AG09319 (cell line): ENCODE data around the gene IRF6.
"Not testable (repeated sequence)": the region's sequence is repeated elsewhere in the genome, so short reads cannot be mapped to it uniquely, and the experiment has no call there.

Experiments used
- DNase-seq: peaks from one replicate; pipeline ENCODE4 v3.0.0-alpha.2; 2010; ENCODE audit warnings: low read depth; ENCODE audit errors: extremely low read depth
- TF ChIP-seq, protein P1 (sequence below): IDR thresholded peaks from 2 replicates; pipeline ENCODE4 v1.5.1; 2011; ENCODE audit warnings: low read depth, mild to moderate bottlenecking, inconsistent platforms, low read length, moderate library complexity

The IRF6 gene

DNA sequence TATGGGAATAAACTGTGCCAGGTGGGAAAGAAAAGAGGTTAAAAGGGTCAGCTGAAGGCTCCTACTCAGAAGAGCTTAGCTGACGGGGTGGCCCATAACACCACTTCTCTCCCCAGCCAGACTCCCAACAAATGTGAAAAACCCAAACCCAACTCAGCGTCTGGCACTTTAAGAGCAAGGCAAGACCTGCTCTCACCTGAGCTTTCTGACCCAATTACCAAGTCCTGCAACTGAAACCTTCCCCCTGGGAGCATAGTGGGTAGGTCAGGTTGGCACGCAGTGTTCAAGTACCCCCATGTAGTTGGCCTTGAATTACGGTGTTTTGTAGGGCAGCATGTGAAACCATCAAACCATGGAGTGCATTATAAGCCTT lies 3.2 kb downstream of the IRF6 start:
- no peak for DNase-seq
- TF ChIP-seq, protein P1, sequence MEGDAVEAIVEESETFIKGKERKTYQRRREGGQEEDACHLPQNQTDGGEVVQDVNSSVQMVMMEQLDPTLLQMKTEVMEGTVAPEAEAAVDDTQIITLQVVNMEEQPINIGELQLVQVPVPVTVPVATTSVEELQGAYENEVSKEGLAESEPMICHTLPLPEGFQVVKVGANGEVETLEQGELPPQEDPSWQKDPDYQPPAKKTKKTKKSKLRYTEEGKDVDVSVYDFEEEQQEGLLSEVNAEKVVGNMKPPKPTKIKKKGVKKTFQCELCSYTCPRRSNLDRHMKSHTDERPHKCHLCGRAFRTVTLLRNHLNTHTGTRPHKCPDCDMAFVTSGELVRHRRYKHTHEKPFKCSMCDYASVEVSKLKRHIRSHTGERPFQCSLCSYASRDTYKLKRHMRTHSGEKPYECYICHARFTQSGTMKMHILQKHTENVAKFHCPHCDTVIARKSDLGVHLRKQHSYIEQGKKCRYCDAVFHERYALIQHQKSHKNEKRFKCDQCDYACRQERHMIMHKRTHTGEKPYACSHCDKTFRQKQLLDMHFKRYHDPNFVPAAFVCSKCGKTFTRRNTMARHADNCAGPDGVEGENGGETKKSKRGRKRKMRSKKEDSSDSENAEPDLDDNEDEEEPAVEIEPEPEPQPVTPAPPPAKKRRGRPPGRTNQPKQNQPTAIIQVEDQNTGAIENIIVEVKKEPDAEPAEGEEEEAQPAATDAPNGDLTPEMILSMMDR: no peak

DNA sequence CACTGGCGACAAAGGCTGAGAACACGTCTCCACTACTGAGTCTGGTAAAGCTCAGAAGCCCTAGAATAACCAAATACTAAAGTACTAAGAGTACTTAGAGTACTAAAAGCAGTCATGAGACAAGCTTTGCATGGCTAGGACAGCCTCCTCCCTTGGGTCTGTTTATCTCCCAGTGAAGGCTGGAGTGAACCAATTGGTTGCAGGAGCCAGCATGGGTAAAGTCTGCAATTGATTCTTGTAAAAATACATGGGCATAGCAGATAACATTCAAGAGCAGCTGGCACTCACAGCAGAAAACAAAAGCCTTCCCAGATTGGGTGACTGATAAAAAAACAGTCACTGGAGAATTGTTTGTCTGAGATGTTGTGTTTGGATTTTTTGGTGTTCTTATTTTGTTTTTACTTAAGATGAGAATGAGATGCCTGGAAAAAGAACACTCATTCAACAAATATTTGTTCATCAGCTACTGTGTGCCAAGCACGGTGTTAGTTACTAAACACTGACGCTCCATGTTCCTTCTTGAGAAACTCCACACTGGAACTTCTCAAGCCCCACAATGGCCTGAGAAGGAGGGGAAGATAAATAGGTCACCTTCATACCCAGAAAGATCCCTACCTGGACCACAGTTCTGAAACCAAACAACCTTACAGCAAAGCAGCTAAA lies 3.7 kb downstream of the IRF6 start:
- TF ChIP-seq, protein P1: no peak
- no peak for DNase-seq

DNA sequence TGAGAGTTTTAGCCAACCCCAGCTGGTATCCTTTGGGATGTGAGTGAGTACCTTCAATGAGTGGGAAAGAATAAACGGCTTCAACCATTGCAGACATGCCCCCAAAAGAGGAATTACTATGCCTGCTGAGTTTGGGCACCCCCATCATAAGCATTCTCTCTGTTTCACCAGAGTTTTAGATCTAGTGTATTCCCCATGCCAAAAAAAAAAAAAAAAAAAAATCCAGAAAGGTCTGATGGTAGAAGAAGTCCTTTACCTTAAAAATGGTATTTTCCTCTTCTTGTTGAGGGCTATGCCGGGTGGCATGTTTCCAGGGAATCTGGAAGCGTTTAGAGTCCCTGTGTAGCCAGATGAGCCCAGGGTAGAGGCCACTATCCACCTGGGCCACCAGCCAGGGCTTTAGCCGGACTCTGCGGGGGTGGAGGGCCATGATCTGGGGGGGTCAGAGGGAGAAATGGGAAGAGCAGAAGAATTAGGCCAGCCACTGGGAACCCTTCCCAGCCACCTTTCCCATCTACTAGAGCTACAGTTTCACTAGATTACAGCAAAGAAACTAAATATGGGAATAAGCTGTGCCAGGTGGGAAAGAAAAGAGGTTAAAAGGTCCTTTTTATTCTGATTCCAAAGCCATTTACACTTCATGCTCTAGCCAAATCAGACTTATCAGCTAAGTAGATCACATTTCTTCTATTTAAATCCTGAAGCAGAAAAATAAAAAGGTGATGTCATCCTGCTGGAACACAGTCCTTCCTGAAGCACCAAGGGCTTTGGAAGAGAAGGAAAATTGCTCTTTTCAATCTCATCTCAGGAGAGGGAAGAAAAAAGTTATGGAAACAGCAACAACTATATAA lies 4.7 kb downstream of the IRF6 start:
- TF ChIP-seq, protein P1: no peak
- DNase-seq: no peak

DNA sequence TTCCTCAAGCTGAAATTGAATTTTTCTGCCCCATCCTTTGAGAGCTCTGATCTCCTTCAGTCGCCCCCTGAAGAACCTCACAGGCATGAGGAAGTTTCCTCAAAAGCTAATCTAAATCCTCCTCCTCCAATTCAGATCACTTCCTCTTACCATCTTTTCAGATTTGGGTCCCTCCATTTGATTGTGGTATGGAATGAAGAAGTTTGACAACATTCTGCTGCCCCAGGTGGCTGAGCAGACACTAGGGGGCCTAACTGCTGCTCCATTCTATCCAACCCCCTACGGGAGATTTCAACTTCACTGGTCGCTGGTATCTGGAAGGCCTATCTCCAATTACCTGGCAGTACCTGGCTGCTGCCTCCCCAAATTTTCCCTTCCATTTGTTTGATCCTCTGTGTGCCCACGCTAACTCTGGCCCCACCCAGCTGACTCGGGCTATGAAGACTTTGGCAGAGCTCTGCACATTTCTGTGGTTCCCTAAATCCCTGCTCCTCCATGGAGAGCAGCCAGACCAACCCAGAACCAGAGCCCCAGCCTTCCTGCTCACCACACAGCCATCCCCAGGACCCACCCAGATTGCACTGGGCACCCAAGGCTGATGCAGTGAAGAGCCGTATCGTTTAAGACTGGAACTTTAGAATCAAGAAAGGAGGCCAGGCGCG lies 7.8 kb downstream of the IRF6 start:
- DNase-seq: no peak
- TF ChIP-seq, protein P1: 0 out of 2 replicates have a peak, but pooled peaks have one; percentile 1

DNA sequence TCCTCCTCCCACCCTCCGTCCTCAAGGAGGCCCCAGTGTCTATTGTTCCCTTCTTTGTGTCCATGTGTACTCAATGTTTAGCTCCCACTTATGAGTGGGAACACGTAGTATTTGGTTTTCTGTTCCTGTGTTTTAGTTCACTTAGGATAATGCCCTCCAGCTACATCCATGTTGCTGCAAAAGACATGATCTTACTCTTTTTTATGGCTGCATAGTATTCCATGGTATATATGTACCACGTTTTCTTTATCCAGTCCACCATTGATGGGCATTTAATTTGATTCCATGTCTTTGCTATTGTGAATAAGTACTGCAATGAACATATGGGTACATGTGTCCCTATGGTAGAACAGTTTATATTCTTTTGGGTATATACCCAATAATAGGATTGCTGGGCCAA lies 12.2 kb downstream of the IRF6 start:
- not testable (repeated sequence) for DNase-seq

DNA sequence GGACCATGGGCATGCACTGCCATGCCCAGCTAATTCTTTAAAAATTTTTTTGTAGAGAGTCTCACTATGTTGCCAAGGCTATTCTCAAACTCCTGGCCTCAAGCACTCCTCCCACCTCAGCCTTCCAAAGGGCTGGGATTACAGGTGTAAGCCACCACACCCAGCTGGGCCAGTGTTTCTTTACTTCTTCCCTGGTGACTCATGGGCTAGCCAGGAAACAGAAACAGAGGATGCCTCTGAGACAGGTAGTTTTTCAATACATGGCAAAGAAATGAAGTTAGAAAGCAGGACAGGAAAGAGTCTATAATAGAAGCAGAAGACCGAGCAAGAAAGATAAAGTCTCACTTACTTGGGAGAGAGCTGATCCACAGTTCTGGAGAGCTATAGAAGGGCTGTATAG lies 14.0 kb downstream of the IRF6 start:
- TF ChIP-seq, protein P1: no peak
- DNase-seq: no peak

DNA sequence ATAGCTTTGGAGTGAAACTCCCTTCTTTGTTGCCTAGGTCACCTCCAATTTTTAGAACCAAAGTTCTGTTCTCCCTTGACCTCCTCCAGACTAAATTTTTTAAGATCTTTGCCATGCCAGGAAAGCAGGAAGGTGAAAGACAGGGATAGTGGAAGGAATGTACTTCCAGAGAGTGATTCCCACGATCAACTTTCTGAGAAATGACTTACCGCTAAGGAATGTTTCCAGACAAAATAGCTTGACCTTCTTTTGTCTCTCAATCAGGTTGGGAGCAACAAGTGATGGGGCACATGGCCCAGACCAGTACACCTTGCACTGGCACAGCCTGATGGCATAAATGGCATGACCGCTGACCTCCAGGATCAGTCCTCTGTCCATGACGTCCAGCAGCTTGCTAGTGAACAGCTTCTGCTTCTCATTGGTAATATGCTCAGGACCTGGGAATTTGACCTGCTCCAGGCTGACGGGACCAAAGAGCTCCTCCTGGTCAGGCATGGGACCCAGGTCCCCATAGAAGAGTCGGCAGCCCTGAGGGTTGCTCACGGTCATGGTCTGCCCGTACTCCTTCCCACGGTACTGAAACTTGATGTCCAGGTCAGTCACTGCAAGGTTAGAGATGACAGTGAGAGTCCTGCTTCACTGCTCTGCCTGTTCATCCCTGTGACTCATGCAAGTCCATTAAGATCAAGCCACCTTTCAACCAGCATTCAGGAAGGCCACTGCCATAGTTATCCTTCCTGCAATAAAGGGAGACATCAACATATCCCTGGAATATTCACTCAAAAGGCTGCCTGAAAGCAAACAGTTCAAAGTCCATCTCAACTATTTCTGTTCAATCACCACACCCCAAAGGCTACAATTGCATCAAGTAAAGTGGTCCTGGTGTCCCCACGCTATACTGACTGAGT lies 15.4 kb downstream of the IRF6 start:
- TF ChIP-seq, protein P1: no peak
- no peak for DNase-seq
